ENCODE measurements around the gene MRPS5.

DNA sequence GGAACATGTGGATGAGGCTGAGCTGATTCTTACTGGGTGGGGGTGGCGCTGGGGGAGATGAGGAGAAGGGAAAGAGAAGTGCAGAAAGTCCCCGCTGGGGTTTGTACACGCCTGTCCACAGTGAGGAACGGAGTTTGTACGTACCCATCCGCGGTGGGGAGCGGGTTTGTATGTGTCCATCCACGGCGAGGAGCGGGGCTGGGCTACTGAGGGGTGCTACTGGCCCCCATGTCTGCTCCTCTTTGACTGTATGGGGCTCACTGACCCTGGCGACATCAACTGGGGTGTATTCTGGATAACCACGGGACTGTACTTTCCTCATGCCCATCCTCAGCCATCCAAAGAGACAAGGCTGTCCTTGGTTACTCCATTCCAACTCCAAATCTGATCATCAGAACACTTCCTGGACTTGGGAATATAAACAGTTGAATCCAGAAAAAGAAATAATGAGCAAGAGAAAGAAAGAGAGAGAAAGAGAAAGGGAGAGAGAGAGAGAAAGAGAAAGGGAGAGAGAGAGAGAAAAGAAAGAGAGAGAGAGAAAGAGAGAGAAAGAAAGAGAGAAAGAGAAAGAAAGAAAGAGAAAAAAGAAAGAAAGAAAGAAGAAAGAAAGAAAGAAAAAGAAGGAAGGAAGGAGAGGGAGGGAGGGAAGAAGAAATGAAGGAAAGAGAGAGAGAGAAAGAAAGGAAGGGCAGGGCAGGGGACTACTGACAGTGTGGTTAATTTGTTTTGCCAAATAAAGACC lies 75.1 kb downstream of the MRPS5 start:
- TF ChIP-seq, protein P1, sequence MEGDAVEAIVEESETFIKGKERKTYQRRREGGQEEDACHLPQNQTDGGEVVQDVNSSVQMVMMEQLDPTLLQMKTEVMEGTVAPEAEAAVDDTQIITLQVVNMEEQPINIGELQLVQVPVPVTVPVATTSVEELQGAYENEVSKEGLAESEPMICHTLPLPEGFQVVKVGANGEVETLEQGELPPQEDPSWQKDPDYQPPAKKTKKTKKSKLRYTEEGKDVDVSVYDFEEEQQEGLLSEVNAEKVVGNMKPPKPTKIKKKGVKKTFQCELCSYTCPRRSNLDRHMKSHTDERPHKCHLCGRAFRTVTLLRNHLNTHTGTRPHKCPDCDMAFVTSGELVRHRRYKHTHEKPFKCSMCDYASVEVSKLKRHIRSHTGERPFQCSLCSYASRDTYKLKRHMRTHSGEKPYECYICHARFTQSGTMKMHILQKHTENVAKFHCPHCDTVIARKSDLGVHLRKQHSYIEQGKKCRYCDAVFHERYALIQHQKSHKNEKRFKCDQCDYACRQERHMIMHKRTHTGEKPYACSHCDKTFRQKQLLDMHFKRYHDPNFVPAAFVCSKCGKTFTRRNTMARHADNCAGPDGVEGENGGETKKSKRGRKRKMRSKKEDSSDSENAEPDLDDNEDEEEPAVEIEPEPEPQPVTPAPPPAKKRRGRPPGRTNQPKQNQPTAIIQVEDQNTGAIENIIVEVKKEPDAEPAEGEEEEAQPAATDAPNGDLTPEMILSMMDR (IDR thresholded peaks at IDR 0.05) = no peak
- TF ChIP-seq EZH2 (IDR thresholded peaks at IDR 0.05) = no peak
